IMR-90 (cell line): ENCODE measurements around the gene BRMS1.

Source experiments
- BHLHE40 ChIP-seq: fragments of 150-350 bp; IDR thresholded peaks from 2 replicates; pipeline ENCODE4 v1.6.1; 2016; ENCODE audit warnings: mild to moderate bottlenecking, low read depth, low read length
- CHD1 ChIP-seq: IDR thresholded peaks from 2 replicates; pipeline ENCODE4 v1.6.1; 2012; ENCODE audit warnings: low read depth, low read length, improper control_type of control experiment
- CTCF ChIP-seq: conservative IDR thresholded peaks from 2 replicates; pipeline ENCODE4 v1.5.1; 2012; ENCODE audit warnings: mild to moderate bottlenecking, low read depth, low read length, improper control_type of control experiment
- MAFK ChIP-seq: IDR thresholded peaks from 2 replicates; pipeline ENCODE4 v1.6.1; 2012; ENCODE audit warnings: low read depth, low read length, improper control_type of control experiment
- MXI1 ChIP-seq: IDR thresholded peaks from 2 replicates; pipeline ENCODE4 v1.6.1; 2012; ENCODE audit warnings: low read depth, mild to moderate bottlenecking, low read length, moderate library complexity, borderline replicate concordance
- POLR2A ChIP-seq: IDR thresholded peaks from 2 replicates; pipeline ENCODE4 v1.6.1; 2012; ENCODE audit warnings: mild to moderate bottlenecking, low read depth, low read length
- RAD21 ChIP-seq: IDR thresholded peaks from 2 replicates; pipeline ENCODE4 v1.6.1; 2012; ENCODE audit warnings: low read length, improper control_type of control experiment
- RCOR1 ChIP-seq: IDR thresholded peaks from 2 replicates; pipeline ENCODE4 v1.6.1; 2012; ENCODE audit warnings: mild to moderate bottlenecking, low read length, improper control_type of control experiment; ENCODE audit not compliant: insufficient replicate concordance
- RFX5 ChIP-seq: IDR thresholded peaks from 2 replicates; pipeline ENCODE4 v1.8.0; 2012; ENCODE audit warnings: low read depth, mild to moderate bottlenecking, low read length, moderate library complexity
- TF ChIP-seq, protein P1 (sequence below): fragments of 150-350 bp; IDR thresholded peaks from 2 replicates; pipeline ENCODE4 v1.6.1; 2016; ENCODE audit warnings: low read depth, mild to moderate bottlenecking, low read length, moderate library complexity, borderline replicate concordance
- TF ChIP-seq, protein P2 (sequence below): fragments of 150-350 bp; IDR thresholded peaks from 2 replicates; pipeline ENCODE4 v1.6.1; 2017; ENCODE audit warnings: mild to moderate bottlenecking, antibody characterized with exemption, low read length, low read depth

DNA sequence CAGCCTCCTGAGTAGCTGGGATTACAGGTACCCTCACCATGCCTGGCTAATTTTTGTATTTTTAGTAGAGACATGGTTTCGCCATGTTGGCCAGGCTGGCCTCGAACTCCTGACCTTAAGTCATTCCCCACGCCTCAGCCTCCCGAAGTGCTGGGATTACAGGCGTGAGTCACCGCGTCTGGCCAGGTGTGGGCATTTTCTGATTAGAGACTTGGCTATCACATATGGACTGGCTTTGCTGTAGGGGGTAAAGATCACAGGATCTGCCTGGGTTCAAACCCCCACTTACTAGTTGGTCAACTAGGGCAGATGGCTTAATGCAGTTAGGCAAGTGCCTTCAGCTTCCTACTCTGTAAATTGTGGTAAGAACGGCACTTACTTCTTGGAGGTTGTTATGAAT lies 34.6 kb downstream of the BRMS1 start:
- TF ChIP-seq CTCF, result no peak
- TF ChIP-seq RFX5, result no peak
- TF ChIP-seq MXI1, result no peak
- TF ChIP-seq RAD21, result no peak
- no peak for TF ChIP-seq BHLHE40
- TF ChIP-seq CHD1, result no peak
- no peak for TF ChIP-seq POLR2A
- TF ChIP-seq, protein P1, sequence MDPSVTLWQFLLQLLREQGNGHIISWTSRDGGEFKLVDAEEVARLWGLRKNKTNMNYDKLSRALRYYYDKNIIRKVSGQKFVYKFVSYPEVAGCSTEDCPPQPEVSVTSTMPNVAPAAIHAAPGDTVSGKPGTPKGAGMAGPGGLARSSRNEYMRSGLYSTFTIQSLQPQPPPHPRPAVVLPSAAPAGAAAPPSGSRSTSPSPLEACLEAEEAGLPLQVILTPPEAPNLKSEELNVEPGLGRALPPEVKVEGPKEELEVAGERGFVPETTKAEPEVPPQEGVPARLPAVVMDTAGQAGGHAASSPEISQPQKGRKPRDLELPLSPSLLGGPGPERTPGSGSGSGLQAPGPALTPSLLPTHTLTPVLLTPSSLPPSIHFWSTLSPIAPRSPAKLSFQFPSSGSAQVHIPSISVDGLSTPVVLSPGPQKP, result no peak
- TF ChIP-seq, protein P2, sequence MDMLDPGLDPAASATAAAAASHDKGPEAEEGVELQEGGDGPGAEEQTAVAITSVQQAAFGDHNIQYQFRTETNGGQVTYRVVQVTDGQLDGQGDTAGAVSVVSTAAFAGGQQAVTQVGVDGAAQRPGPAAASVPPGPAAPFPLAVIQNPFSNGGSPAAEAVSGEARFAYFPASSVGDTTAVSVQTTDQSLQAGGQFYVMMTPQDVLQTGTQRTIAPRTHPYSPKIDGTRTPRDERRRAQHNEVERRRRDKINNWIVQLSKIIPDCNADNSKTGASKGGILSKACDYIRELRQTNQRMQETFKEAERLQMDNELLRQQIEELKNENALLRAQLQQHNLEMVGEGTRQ, result no peak
- no peak for TF ChIP-seq MAFK
- TF ChIP-seq RCOR1, result no peak
